Suprapubic skin (tissue), 4 donors: ENCODE measurements around the gene ITPK1. TPM values are rescaled to one million over a fixed set of nuclear protein-coding genes. Genes with fewer than 3 reads are reported as not detected.

Source experiments
- DNase-seq, 2 donors: peaks; one replicate each; pipeline ENCODE4 v3.0.0-alpha.2; 2019; ENCODE audit warnings: low spot score in 2 of 2
- H3K27ac ChIP-seq: fragments of 200-600 bp; sonication (generic); one replicate; pipeline ENCODE4 v1.5.1; 2019
- H3K27me3 ChIP-seq: fragments of 200-600 bp; sonication (generic); one replicate; pipeline ENCODE4 v1.5.1; 2019
- H3K36me3 ChIP-seq: fragments of 200-600 bp; sonication (generic); one replicate; pipeline ENCODE4 v1.5.1; 2019
- H3K4me1 ChIP-seq: fragments of 200-600 bp; sonication (generic); one replicate; pipeline ENCODE4 v1.5.1; 2019
- H3K4me3 ChIP-seq: fragments of 200-600 bp; sonication (generic); one replicate; pipeline ENCODE4 v1.5.1; 2019; ENCODE audit warnings: mild to moderate bottlenecking
- H3K9me3 ChIP-seq: fragments of 200-600 bp; sonication (generic); one replicate; pipeline ENCODE4 v1.5.1; 2019
- EP300 ChIP-seq: sonication (generic); formaldehyde crosslinking; IDR thresholded peaks from one replicate; pipeline ENCODE4 v1.6.1; 2017; ENCODE audit warnings: antibody characterized with exemption
- POLR2A ChIP-seq, 2 donors: fragments of 450-650 bp; IDR thresholded peaks; one replicate each; pipeline ENCODE4 v1.6.1; 2017; ENCODE audit warnings: antibody characterized with exemption in 2 of 2, mild to moderate bottlenecking in 2 of 2, moderate library complexity in 2 of 2
- POLR2AphosphoS5 ChIP-seq, 3 donors: sonication (generic); formaldehyde crosslinking; IDR thresholded peaks; one replicate each; pipeline ENCODE4 v1.6.1; 2017; ENCODE audit warnings: antibody characterized with exemption in 3 of 3
- WGBS: methylation state at CpG from one replicate; pipeline ENCODE4 v1.1.5; 2018; 5-methylcytosine and 5-hydroxymethylcytosine counted together
- total RNA-seq, 4 donors: library from RNA; depleted of rRNA; stranded (reverse); fragments of >200 nt; gene quantifications; one replicate each; pipeline ENCODE4 v1.1.0, GENCODE V29; 2016
- TF ChIP-seq, protein P1 (sequence below), 2 donors: fragments of 200-600 bp in 1 of 2; fragments of 450-650 bp in 1 of 2; sonication (generic) in 1 of 2; IDR thresholded peaks; one replicate each; pipeline ENCODE4 v1.5.1; 2016 to 2019; ENCODE audit warnings: antibody characterized with exemption in 2 of 2, mild to moderate bottlenecking in 1 of 2, moderate library complexity in 1 of 2

Gene ITPK1
- total RNA-seq, 4 donors from 2014 or later: 29.9 to 33.6 (median 32.2) TPM

DNA sequence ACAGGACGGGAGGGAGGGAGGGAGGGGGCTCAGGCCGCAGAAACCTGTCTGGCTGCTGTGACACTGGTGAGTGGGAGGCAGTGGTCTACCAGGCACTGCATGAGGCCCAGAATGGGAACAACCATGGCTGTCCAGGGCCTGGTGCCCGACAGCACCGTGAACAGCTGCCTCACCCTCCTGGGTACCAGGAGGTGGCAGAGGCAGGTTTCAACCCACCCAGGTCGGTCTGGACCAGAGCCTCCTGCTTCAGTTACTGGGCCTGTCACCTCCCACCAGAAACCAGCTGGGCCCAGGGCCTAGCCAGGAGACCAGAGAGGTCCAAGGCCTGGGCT is 80.2 kb downstream of the ITPK1 start:
- no peaks in the 10 kb centered on the region for H3K36me3 ChIP-seq
- DNase-seq: no peak
- 85% methylated on average over 4 of the region's 5 CpGs for WGBS
- H3K27me3 ChIP-seq: no peaks in the 10 kb centered on the region
- H3K4me1 ChIP-seq: peaks cover 58% of the 10 kb centered on the region
- H3K9me3 ChIP-seq: no peaks in the 10 kb centered on the region
- no peak overlapping the region for H3K4me3 ChIP-seq
- TF ChIP-seq POLR2AphosphoS5 (IDR thresholded peaks at IDR 0.05) (no peak), POLR2A (IDR thresholded peaks at IDR 0.05) (no peak), EP300 (no peak)
- TF ChIP-seq, protein P1, sequence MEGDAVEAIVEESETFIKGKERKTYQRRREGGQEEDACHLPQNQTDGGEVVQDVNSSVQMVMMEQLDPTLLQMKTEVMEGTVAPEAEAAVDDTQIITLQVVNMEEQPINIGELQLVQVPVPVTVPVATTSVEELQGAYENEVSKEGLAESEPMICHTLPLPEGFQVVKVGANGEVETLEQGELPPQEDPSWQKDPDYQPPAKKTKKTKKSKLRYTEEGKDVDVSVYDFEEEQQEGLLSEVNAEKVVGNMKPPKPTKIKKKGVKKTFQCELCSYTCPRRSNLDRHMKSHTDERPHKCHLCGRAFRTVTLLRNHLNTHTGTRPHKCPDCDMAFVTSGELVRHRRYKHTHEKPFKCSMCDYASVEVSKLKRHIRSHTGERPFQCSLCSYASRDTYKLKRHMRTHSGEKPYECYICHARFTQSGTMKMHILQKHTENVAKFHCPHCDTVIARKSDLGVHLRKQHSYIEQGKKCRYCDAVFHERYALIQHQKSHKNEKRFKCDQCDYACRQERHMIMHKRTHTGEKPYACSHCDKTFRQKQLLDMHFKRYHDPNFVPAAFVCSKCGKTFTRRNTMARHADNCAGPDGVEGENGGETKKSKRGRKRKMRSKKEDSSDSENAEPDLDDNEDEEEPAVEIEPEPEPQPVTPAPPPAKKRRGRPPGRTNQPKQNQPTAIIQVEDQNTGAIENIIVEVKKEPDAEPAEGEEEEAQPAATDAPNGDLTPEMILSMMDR (IDR thresholded peaks at IDR 0.05): no peak
- no peak overlapping the region for H3K27ac ChIP-seq

- no peak for DNase-seq
- no peak overlapping the region for H3K27ac ChIP-seq
- no peak for TF ChIP-seq POLR2A (IDR thresholded peaks at IDR 0.05)
- no peak for TF ChIP-seq POLR2AphosphoS5 (IDR thresholded peaks at IDR 0.05)
- TF ChIP-seq EP300: no peak
- TF ChIP-seq, protein P1 (IDR thresholded peaks at IDR 0.05): no peak
- H3K36me3 ChIP-seq: no peaks in the 10 kb centered on the region
- 90% methylated on average over 4 of the region's 5 CpGs for WGBS
- no peaks in the 10 kb centered on the region for H3K9me3 ChIP-seq
- peaks cover 48% of the 10 kb centered on the region for H3K4me1 ChIP-seq
- H3K27me3 ChIP-seq: no peaks in the 10 kb centered on the region
- H3K4me3 ChIP-seq: no peak overlapping the region
These were observed 81.1 kb downstream of the ITPK1 start for GRCh38 chr14:93034671-93034994.

DNA sequence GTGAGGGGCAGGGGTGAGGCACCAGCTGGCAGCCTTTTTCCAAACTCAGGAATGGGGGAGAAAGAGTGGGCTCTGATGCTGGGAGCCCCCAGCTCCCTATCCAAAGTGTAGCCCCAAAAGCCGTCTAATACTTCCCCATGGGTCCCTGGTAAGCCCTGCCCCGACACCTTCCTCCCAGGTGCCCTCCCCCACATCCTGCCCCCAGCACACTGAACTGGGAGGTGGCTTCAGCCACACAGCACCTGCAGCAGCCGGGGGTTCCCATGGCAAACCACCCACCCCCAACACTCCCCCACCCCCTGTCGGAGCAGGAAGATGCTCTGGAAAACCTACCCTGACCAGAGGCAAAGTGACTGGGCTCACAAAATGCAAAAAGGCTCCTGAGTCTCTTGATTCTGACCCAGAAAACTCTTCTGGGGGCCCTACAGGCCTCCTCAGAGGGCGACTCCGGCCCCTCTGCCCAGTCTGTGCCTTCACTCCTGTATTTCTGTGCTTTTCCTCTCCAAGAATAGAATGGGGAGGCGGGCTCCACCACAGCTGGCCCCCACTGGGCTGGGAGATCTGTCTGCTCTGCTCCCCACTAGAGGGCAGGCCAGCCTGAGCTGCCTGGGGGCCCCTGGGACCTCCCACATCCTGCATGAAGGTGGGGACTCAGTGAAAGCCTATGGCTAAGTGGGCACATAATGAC is 81.6 kb downstream of the ITPK1 start:
- Histone ChIP-seq H3K4me1 (peaks cover 45% of the 10 kb centered on the region), H3K4me3 (no peak overlapping the region), H3K9me3 (no peaks in the 10 kb centered on the region), H3K27me3 (no peaks in the 10 kb centered on the region), H3K27ac (no peak overlapping the region), H3K36me3 (no peaks in the 10 kb centered on the region)
- 87% methylated on average over 5 of the region's 7 CpGs for WGBS
- no peak for DNase-seq
- TF ChIP-seq POLR2AphosphoS5 (IDR thresholded peaks at IDR 0.05): no peak
- no peak for TF ChIP-seq EP300
- no peak for TF ChIP-seq POLR2A (IDR thresholded peaks at IDR 0.05)
- TF ChIP-seq, protein P1 (IDR thresholded peaks at IDR 0.05): no peak

DNA sequence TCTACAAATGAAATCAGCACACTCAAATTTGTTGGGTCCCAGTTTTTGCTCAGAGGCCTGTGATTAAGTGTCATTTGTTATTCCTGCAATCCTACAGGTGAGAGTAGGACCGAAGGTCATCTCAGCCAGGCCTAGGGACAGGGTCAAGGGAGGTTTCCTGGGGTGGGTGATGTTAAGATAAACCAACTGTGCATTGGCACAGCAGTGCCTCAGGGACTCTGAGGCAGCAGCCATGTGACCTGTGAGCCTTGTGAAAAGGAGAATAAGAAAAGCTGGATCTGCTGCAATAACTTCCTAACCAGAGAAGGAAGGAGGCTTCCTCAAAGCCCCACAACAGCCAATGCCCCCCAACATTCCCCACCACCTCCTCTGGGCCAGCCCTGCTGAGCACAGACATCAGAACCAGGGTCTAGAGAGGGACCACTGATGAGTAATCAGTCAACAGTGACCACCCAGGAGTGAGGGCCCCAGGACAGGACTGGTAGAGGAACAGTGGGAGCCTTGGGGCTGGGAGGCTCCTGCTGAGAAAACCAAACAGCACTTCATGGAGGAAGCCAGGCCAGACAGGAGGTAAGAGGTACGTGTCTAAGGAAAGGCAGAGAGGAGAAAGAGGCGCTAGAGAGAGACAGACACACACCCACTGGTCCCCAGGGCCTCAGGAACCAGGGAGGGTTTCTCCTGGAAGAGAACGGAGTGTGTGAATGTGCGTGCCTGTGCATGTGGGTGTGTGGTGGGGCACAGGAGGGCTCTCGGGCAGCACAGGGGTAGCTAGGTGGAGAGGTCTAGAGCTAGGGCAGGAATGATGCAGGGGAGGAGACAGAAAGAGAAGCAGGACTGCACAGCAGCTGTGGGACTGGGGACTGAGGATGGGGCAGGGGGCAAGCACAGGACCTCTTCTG is 82.4 kb downstream of the ITPK1 start:
- peaks cover 45% of the 10 kb centered on the region for H3K4me1 ChIP-seq
- H3K9me3 ChIP-seq: no peaks in the 10 kb centered on the region
- no peaks in the 10 kb centered on the region for H3K36me3 ChIP-seq
- TF ChIP-seq POLR2AphosphoS5 (IDR thresholded peaks at IDR 0.05) (no peak), POLR2A (IDR thresholded peaks at IDR 0.05) (no peak), EP300 (no peak)
- TF ChIP-seq, protein P1 (IDR thresholded peaks at IDR 0.05): no peak
- no peak for DNase-seq
- H3K27me3 ChIP-seq: no peaks in the 10 kb centered on the region
- no peak overlapping the region for H3K27ac ChIP-seq
- H3K4me3 ChIP-seq: no peak overlapping the region
- WGBS: 62% methylated on average over 6 of the region's 6 CpGs

- Histone ChIP-seq H3K4me3 (no peak overlapping the region), H3K27me3 (no peaks in the 10 kb centered on the region), H3K36me3 (no peaks in the 10 kb centered on the region), H3K27ac (no peak overlapping the region), H3K4me1 (peaks cover 45% of the 10 kb centered on the region), H3K9me3 (no peaks in the 10 kb centered on the region)
- no peak for DNase-seq
- 74% methylated on average over 9 of the region's 11 CpGs for WGBS
- no peak for TF ChIP-seq POLR2AphosphoS5 (IDR thresholded peaks at IDR 0.05)
- TF ChIP-seq POLR2A (IDR thresholded peaks at IDR 0.05): no peak
- TF ChIP-seq, protein P1 (IDR thresholded peaks at IDR 0.05): no peak
- no peak for TF ChIP-seq EP300
These were observed 83.2 kb downstream of the ITPK1 start for GRCh38 chr14:93032421-93032936.
